ENCODE measurements around the gene SCUBE1. TPM values are rescaled to one million over a fixed set of nuclear protein-coding genes. Genes with fewer than 3 reads are reported as not detected.

SCUBE1 gene
- total RNA-seq, 1 donor from 2014 or later, result not detected

- no peaks in the 10 kb centered on the region for H3K9me3 Mint-ChIP-seq
- peaks cover 2% of the 10 kb centered on the region for H3K27me3 Mint-ChIP-seq
- H3K4me3 Mint-ChIP-seq, result no peak overlapping the region
- no peaks in the 10 kb centered on the region for H3K36me3 Mint-ChIP-seq (ENCODE audit: low read depth)
- intact Hi-C loops (cut with micrococcal nuclease), result no loop called here
- H3K27ac Mint-ChIP-seq, result no peak overlapping the region
- peaks cover 5% of the 10 kb centered on the region for H3K4me1 Mint-ChIP-seq
- DNase-seq, result no peak
These were observed 115.9 kb downstream of the SCUBE1 start for GRCh38 chr22:43227239-43227630.

DNA sequence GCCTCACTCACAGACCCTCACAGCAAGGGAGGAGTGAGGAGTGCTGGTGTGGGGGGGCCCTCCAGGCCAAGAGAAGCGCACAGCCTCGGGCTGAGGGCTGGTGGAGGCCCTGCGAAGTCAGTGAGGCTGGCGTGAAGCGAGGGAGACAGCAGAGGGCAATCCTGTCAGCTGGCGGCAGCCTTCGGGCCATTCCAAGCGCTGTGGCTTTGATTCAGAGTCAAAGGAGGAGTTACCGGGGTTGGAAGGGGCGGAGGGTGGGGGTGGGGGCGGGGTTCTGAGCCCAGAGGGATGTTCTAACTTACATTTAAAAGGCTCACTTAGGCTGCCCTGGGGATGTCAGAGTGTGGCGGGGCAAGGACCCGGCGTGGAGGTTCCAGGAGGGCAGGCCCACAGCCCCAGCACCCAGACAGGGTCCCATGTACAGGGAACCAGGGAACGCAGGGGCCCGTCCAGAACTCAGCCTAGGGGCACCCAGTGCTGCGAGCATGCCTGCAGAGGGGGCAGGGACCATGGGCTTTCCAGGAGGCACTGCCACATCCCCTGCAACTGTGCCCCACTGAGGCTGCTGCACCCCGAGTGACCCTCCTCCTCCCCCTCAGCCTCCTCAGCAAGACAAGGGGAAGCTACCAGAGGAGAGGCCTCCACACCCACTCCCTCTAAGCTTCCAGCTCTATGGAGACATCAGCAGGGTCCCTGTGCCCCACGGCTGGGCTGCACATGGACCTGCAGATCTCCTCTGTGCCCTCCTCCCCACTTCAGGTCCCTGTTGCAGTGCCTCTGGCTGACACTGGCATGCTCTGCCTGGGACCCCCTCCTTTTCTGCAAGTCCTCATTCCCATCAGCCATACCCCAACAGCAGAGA is 116.6 kb downstream of the SCUBE1 start:
- H3K27ac Mint-ChIP-seq, result no peak overlapping the region
- intact Hi-C loops (cut with micrococcal nuclease), result no loop called here
- DNase-seq, result no peak
- peaks cover 2% of the 10 kb centered on the region for H3K27me3 Mint-ChIP-seq
- no peaks in the 10 kb centered on the region for H3K36me3 Mint-ChIP-seq (ENCODE audit: low read depth)
- H3K4me1 Mint-ChIP-seq, result peaks cover 5% of the 10 kb centered on the region
- no peaks in the 10 kb centered on the region for H3K9me3 Mint-ChIP-seq
- no peak overlapping the region for H3K4me3 Mint-ChIP-seq

DNA sequence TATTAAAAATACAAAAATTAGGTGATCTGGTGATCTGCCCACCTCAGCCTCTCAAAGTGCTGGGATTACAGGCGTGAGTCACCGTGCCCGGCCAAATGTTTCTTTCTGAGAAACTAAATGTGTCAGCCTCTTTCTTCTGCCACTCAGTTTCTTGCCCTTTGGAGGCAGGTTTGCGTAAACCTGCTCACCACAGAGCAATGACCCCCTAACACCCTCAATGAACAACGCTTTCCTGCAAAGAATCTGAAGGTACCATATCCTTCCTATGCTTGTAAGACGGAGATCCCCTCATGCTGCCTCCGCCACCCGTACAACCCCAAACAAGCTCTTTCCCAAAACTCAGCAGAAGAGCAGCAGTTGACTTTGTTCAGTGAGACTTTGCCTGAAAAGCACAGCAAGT is 117.6 kb downstream of the SCUBE1 start:
- Mint-ChIP-seq H3K27me3 (peaks cover 2% of the 10 kb centered on the region), H3K36me3 (ENCODE audit: low read depth) (no peaks in the 10 kb centered on the region), H3K4me1 (no peaks in the 10 kb centered on the region), H3K9me3 (no peaks in the 10 kb centered on the region), H3K4me3 (no peak overlapping the region), H3K27ac (no peak overlapping the region)
- intact Hi-C loops (cut with micrococcal nuclease), result no loop called here
- no peak for DNase-seq

DNA sequence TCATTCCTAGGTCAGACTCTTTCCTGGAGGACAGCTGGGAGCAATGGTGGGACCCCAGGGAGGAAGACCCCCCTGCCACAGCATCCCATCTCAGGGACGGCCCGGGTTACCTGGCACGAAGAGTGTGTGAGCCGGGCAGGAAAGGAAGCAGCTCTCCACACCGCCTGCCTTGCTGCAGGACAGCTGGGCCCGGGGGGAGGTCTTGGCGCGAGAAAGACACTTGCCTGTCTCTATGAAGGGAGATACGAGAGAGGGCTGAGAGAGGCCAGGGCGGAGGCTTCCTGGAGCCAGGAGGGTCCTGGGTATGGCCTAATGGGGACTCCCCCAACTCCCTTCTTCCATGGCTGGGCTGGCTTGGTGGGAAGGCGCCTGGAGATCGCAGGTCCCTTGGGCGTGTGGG is 120.2 kb downstream of the SCUBE1 start:
- Mint-ChIP-seq H3K4me3 (no peak overlapping the region), H3K27ac (no peak overlapping the region), H3K36me3 (ENCODE audit: low read depth) (no peaks in the 10 kb centered on the region), H3K4me1 (no peaks in the 10 kb centered on the region), H3K9me3 (no peaks in the 10 kb centered on the region), H3K27me3 (peaks cover 2% of the 10 kb centered on the region)
- intact Hi-C loops (cut with micrococcal nuclease), result no loop called here
- no peak for DNase-seq

- H3K27me3 Mint-ChIP-seq, result peaks cover 2% of the 10 kb centered on the region
- H3K36me3 Mint-ChIP-seq (ENCODE audit: low read depth), result no peaks in the 10 kb centered on the region
These were observed 120.9 kb downstream of the SCUBE1 start for GRCh38 chr22:43222262-43222661.

GRCh38 chr22:43220625-43221380 is 122.4 kb downstream of the SCUBE1 start:
- H3K36me3 Mint-ChIP-seq (ENCODE audit: low read depth), result no peaks in the 10 kb centered on the region
- H3K9me3 Mint-ChIP-seq, result no peaks in the 10 kb centered on the region
- no peaks in the 10 kb centered on the region for H3K27me3 Mint-ChIP-seq

More at GRCh38 chr22:43222262-43222661, 120.9 kb downstream of the SCUBE1 start:
- no peaks in the 10 kb centered on the region for H3K9me3 Mint-ChIP-seq
- intact Hi-C loops (cut with micrococcal nuclease), result no loop called here
- no peak overlapping the region for H3K27ac Mint-ChIP-seq
- H3K4me3 Mint-ChIP-seq, result no peak overlapping the region
- no peak for DNase-seq
- no peaks in the 10 kb centered on the region for H3K4me1 Mint-ChIP-seq

DNA sequence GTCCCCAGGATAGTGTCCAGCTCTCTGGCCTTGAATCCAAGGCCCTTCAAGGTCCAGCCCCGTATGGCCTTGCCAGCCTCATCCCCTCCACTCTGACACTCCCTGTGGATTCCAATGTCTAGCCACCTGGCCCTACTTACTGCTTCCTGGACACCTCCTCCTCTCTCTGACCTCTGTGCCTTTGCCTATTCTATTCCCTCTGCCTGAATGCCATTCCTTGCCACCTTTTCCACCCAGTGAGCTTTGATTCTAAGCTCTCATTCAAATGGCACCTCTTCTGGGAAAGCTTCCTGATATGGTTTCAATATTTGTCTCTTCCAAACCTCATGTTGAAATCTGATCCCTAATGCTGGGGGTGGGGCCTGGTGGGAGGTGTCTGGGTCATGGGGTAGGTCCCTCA is 124.4 kb downstream of the SCUBE1 start:
- H3K4me3 Mint-ChIP-seq, result no peak overlapping the region
- no peak for DNase-seq
- no peaks in the 10 kb centered on the region for H3K27me3 Mint-ChIP-seq
- no peak overlapping the region for H3K27ac Mint-ChIP-seq
- H3K36me3 Mint-ChIP-seq (ENCODE audit: low read depth), result no peaks in the 10 kb centered on the region
- H3K4me1 Mint-ChIP-seq, result no peaks in the 10 kb centered on the region
- intact Hi-C loops (cut with micrococcal nuclease), result no loop called here
- H3K9me3 Mint-ChIP-seq, result no peaks in the 10 kb centered on the region

More at GRCh38 chr22:43220625-43221380, 122.4 kb downstream of the SCUBE1 start:
- H3K4me1 Mint-ChIP-seq, result no peaks in the 10 kb centered on the region
- H3K4me3 Mint-ChIP-seq, result no peak overlapping the region
- no peak overlapping the region for H3K27ac Mint-ChIP-seq
- intact Hi-C loops (cut with micrococcal nuclease), result no loop called here
- no peak for DNase-seq

DNA sequence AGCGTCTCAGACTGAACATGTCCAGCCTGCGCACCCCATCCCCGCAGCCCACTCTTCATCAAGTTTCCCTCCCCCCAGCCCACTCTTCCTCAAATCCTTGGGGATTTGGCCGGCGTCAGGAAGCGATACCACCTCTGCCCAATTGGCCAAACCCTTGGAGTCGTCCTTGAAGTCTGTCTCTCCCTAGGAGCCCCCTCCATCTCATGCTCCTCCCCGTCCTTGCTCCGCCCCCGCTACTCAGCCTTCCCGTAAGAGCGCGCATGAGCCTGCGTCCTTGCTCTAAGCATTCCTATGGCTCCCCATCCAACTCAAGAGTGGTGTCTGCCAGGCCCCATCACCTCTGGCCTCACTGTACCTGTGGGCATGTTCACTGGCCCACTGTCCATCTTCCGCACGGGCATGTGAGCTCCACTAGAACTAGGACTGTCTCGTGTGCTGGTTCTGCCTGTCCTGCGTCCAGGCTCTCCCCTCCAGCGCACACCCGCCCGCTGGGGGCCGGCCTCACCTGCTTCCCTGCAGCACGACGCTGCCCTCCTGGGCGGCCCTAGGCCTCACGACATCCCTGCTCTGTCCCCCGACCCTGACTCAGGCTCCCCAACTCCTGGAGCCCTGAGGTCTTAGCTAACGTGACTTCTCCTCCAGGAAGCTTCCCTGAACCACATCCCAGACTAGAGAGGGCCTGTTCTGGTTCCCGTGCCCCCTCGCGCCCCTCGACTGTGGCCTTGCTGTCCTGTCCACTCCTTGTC is 125.7 kb downstream of the SCUBE1 start:
- Mint-ChIP-seq H3K27me3 (no peaks in the 10 kb centered on the region), H3K27ac (no peak overlapping the region), H3K4me1 (no peaks in the 10 kb centered on the region), H3K9me3 (no peaks in the 10 kb centered on the region), H3K36me3 (ENCODE audit: low read depth) (no peaks in the 10 kb centered on the region), H3K4me3 (no peak overlapping the region)
- intact Hi-C loops (cut with micrococcal nuclease), result no loop called here
- DNase-seq, result no peak

GRCh38 chr22:43216738-43217137 is 126.4 kb downstream of the SCUBE1 start:
- no peak for DNase-seq
- Mint-ChIP-seq H3K4me1 (no peaks in the 10 kb centered on the region), H3K36me3 (ENCODE audit: low read depth) (no peaks in the 10 kb centered on the region), H3K27ac (no peak overlapping the region), H3K4me3 (no peak overlapping the region), H3K9me3 (no peaks in the 10 kb centered on the region), H3K27me3 (no peaks in the 10 kb centered on the region)
- intact Hi-C loops (cut with micrococcal nuclease), result no loop called here

GRCh38 chr22:43213962-43214361 is 129.2 kb downstream of the SCUBE1 start:
- Mint-ChIP-seq H3K27me3 (no peaks in the 10 kb centered on the region), H3K4me1 (no peaks in the 10 kb centered on the region), H3K9me3 (no peaks in the 10 kb centered on the region), H3K4me3 (no peak overlapping the region), H3K27ac (no peak overlapping the region), H3K36me3 (ENCODE audit: low read depth) (no peaks in the 10 kb centered on the region)
- DNase-seq, result no peak
- intact Hi-C loops (cut with micrococcal nuclease), result no loop called here

GRCh38 chr22:43213051-43213450 is 130.1 kb downstream of the SCUBE1 start:
- Mint-ChIP-seq H3K27me3 (no peaks in the 10 kb centered on the region), H3K36me3 (ENCODE audit: low read depth) (no peaks in the 10 kb centered on the region), H3K9me3 (no peaks in the 10 kb centered on the region), H3K4me1 (no peaks in the 10 kb centered on the region), H3K4me3 (no peak overlapping the region), H3K27ac (no peak overlapping the region)
- DNase-seq, result no peak
- intact Hi-C loops (cut with micrococcal nuclease), result no loop called here

- Mint-ChIP-seq H3K4me3 (no peak overlapping the region), H3K27ac (no peak overlapping the region), H3K9me3 (no peaks in the 10 kb centered on the region), H3K4me1 (no peaks in the 10 kb centered on the region), H3K27me3 (no peaks in the 10 kb centered on the region), H3K36me3 (ENCODE audit: low read depth) (no peaks in the 10 kb centered on the region)
- no peak for DNase-seq
- intact Hi-C loops (cut with micrococcal nuclease), result no loop called here
These were observed 130.7 kb downstream of the SCUBE1 start for GRCh38 chr22:43212434-43212952.

DNA sequence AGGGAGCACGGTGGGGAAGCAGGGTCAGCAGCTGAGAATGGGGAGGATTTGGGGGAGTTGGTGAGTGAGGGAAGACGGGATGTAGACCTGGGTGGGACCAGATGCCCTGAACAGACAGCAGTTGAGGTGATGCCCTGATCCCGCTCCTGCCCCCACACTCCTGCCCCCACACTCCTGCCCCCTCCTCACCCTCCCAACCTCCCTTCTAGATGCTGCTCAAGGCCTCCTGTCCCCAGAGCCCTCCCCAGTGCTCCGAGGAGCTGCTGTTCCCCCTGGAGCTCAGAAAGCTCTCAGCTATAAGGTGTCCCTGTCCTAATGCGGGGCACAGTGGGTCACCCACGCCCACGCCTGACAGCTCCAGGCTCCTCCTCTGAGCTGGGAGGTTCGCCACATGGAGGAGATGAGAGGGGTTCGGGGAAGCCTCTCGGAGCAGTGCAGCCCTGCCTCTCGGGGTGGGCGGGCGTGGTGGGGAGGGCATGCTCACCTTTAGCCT is 131.2 kb downstream of the SCUBE1 start:
- Mint-ChIP-seq H3K27ac (no peak overlapping the region), H3K27me3 (no peaks in the 10 kb centered on the region), H3K4me1 (no peaks in the 10 kb centered on the region), H3K4me3 (no peak overlapping the region), H3K36me3 (ENCODE audit: low read depth) (no peaks in the 10 kb centered on the region), H3K9me3 (no peaks in the 10 kb centered on the region)
- no peak for DNase-seq
- intact Hi-C loops (cut with micrococcal nuclease), result no loop called here

Data from activated CD4-positive, alpha-beta T cell treated with anti-CD3 and anti-CD28 coated beads, Interleukin-2, amount 10 ng/mL, durations not matched to agents 24 days and 14 days (primary cell).